Neural progenitor cell (in vitro differentiated cells): ENCODE data around the gene ELOVL2. TPM values are rescaled to one million over a fixed set of nuclear protein-coding genes. Genes with fewer than 3 reads are reported as not detected.

ENCODE experiments used
- DNase-seq: peaks from one replicate; pipeline ENCODE4 v3.0.0-alpha.2; 2016; ENCODE audit warnings: low spot score
- H2AFZ ChIP-seq: fragments of 200-600 bp; sonication (generic); replicated peaks from 2 replicates; pipeline ENCODE4 v1.6.1; 2016; ENCODE audit warnings: antibody characterized with exemption
- H3F3A ChIP-seq: fragments of 200-600 bp; sonication (generic); 2 replicates; pipeline ENCODE4 v1.6.1; 2016; ENCODE audit warnings: antibody characterized with exemption, low read depth
- H3K27ac ChIP-seq: fragments of 200-600 bp; sonication (generic); 2 replicates; pipeline ENCODE4 v1.5.1; 2016; ENCODE audit warnings: mild to moderate bottlenecking
- H3K27me3 ChIP-seq: fragments of 200-600 bp; sonication (generic); 2 replicates; pipeline ENCODE4 v1.6.1; 2016; ENCODE audit warnings: mild to moderate bottlenecking, moderate library complexity
- H3K36me3 ChIP-seq: fragments of 200-600 bp; sonication (generic); 2 replicates; pipeline ENCODE4 v1.5.1; 2016
- H3K4me1 ChIP-seq: fragments of 200-600 bp; sonication (generic); 2 replicates; pipeline ENCODE4 v1.6.1; 2016; ENCODE audit warnings: mixed run types
- H3K4me2 ChIP-seq: fragments of 200-600 bp; sonication (generic); 2 replicates; pipeline ENCODE4 v1.6.1; 2016
- H3K4me3 ChIP-seq: fragments of 200-600 bp; sonication (generic); 2 replicates; pipeline ENCODE4 v1.5.1; 2016
- H3K79me2 ChIP-seq: fragments of 200-600 bp; sonication (generic); 2 replicates; pipeline ENCODE4 v1.6.1; 2016; ENCODE audit warnings: low read depth
- H3K9ac ChIP-seq: fragments of 200-600 bp; sonication (generic); 2 replicates; pipeline ENCODE4 v1.6.1; 2016
- H3K9me3 ChIP-seq: fragments of 200-600 bp; sonication (generic); 2 replicates; pipeline ENCODE4 v1.5.1; 2016; ENCODE audit warnings: low read depth
- H4K20me1 ChIP-seq: fragments of 200-600 bp; sonication (generic); 2 replicates; pipeline ENCODE4 v1.6.1; 2016; ENCODE audit warnings: low read depth
- H3K27ac Mint-ChIP-seq: 3 replicates; pipeline ENCODE4 v1.8.0; 2021; ENCODE audit warnings: mixed read lengths
- H3K27me3 Mint-ChIP-seq: 2 replicates; pipeline ENCODE4 v1.8.0; 2022; ENCODE audit warnings: low read depth, mild to moderate bottlenecking, inconsistent platforms, moderate library complexity, mixed read lengths; ENCODE audit not compliant: insufficient read depth
- H3K36me3 Mint-ChIP-seq: 3 replicates; pipeline ENCODE4 v1.8.0; 2021; ENCODE audit warnings: mixed read lengths
- H3K4me1 Mint-ChIP-seq: 3 replicates; pipeline ENCODE4 v1.8.0; 2021; ENCODE audit warnings: mixed read lengths
- H3K4me3 Mint-ChIP-seq: 3 replicates; pipeline ENCODE4 v1.8.0; 2021; ENCODE audit warnings: mild to moderate bottlenecking, moderate library complexity, mixed read lengths
- H3K9me3 Mint-ChIP-seq: 3 replicates; pipeline ENCODE4 v1.8.0; 2020; ENCODE audit warnings: mixed read lengths
- EZH2 ChIP-seq: fragments of 200-600 bp; sonication (generic); IDR thresholded peaks from 2 replicates; pipeline ENCODE4 v1.6.1; 2017; ENCODE audit warnings: antibody characterized with exemption, mild to moderate bottlenecking, moderate library complexity
- EZH2phosphoT487 ChIP-seq: fragments of 200-600 bp; sonication (generic); IDR thresholded peaks from 2 replicates; pipeline ENCODE4 v1.6.1; 2017; ENCODE audit warnings: antibody characterized with exemption
- total RNA-seq: library from RNA; depleted of rRNA; stranded (reverse); fragments of >200 nt; gene quantifications from 2 replicates; pipeline ENCODE4 v1.2.3, GENCODE V29; 2015; ENCODE audit warnings: low replicate concordance
- TF ChIP-seq, protein P1 (sequence below): fragments of 200-600 bp; sonication (generic); IDR thresholded peaks from 2 replicates; pipeline ENCODE4 v1.5.1; 2017; ENCODE audit warnings: antibody characterized with exemption, mild to moderate bottlenecking

Gene ELOVL2
- total RNA-seq, 1 donor from 2014 or later = 9.1 TPM

DNA sequence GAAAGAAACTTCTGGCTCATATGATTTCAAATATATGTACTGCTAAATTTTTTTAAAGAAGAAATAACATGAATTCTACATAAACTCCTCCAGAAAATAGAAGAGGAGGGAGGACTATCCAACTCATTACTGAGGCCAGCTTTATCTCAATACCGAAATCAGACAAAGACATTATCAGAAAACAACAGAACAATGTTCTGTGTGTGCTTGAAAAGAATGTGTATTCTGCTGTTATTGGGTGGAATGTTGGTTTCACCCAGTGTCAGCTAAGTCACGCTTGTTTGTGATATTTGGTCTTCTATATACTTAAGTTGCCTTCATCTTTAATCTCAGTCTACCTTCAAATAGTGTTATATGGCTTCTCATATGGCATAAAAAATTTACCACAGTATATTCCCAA lies 18.6 kb upstream of the ELOVL2 start:
- Histone ChIP-seq H3K36me3 (no peaks in the 10 kb centered on the region), H2AFZ (no peak overlapping the region), H3K27ac (no peak overlapping the region), H3K9me3 (no peaks in the 10 kb centered on the region), H4K20me1 (no peaks in the 10 kb centered on the region), H3K9ac (no peak overlapping the region), H3K4me3 (no peak overlapping the region), H3K27me3 (no peaks in the 10 kb centered on the region), H3F3A (peaks cover 27% of the 10 kb centered on the region), H3K79me2 (no peaks in the 10 kb centered on the region), H3K4me2 (no peak overlapping the region), H3K4me1 (peaks cover 37% of the 10 kb centered on the region)
- no peaks in the 10 kb centered on the region for H3K9me3 Mint-ChIP-seq
- TF ChIP-seq, protein P1, sequence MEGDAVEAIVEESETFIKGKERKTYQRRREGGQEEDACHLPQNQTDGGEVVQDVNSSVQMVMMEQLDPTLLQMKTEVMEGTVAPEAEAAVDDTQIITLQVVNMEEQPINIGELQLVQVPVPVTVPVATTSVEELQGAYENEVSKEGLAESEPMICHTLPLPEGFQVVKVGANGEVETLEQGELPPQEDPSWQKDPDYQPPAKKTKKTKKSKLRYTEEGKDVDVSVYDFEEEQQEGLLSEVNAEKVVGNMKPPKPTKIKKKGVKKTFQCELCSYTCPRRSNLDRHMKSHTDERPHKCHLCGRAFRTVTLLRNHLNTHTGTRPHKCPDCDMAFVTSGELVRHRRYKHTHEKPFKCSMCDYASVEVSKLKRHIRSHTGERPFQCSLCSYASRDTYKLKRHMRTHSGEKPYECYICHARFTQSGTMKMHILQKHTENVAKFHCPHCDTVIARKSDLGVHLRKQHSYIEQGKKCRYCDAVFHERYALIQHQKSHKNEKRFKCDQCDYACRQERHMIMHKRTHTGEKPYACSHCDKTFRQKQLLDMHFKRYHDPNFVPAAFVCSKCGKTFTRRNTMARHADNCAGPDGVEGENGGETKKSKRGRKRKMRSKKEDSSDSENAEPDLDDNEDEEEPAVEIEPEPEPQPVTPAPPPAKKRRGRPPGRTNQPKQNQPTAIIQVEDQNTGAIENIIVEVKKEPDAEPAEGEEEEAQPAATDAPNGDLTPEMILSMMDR = no peak
- TF ChIP-seq EZH2 (no peak), EZH2phosphoT487 (no peak)
- H3K4me1 Mint-ChIP-seq = peaks cover 10% of the 10 kb centered on the region
- no peak overlapping the region for H3K27ac Mint-ChIP-seq
- H3K27me3 Mint-ChIP-seq = no peaks in the 10 kb centered on the region
- no peaks in the 10 kb centered on the region for H3K36me3 Mint-ChIP-seq
- no peak for DNase-seq
- H3K4me3 Mint-ChIP-seq = no peak overlapping the region

DNA sequence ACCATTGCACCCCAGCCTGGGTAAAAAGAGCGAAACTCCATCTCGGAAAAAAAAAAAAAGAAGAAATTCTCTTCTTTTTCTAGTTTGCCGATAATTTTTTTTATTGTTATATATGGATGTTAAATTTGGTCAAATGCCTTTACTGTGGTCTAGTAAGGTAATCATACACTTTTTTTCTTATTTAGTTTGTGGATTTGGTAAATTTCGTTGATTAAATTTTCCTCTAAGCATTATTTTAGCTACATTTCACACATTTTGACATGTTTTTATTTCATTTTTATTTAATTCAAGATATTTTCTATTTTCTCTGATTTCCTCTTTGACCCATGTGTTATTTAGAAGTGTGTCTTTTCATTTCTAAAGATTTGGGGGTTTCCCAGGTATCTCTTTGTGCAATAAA lies 18.0 kb upstream of the ELOVL2 start:
- Histone ChIP-seq H3K27ac (no peak overlapping the region), H2AFZ (no peak overlapping the region), H3K9me3 (no peaks in the 10 kb centered on the region), H3K4me2 (no peak overlapping the region), H3K4me1 (peaks cover 31% of the 10 kb centered on the region), H3K36me3 (no peaks in the 10 kb centered on the region), H3K27me3 (no peaks in the 10 kb centered on the region), H3K79me2 (no peaks in the 10 kb centered on the region), H4K20me1 (no peaks in the 10 kb centered on the region), H3K4me3 (no peak overlapping the region), H3F3A (peaks cover 23% of the 10 kb centered on the region), H3K9ac (no peak overlapping the region)
- TF ChIP-seq EZH2 = no peak
- TF ChIP-seq EZH2phosphoT487 = no peak
- TF ChIP-seq, protein P1 = no peak
- Mint-ChIP-seq H3K4me1 (peaks cover 10% of the 10 kb centered on the region), H3K27me3 (no peaks in the 10 kb centered on the region), H3K36me3 (no peaks in the 10 kb centered on the region), H3K4me3 (no peak overlapping the region), H3K27ac (no peak overlapping the region), H3K9me3 (no peaks in the 10 kb centered on the region)
- no peak for DNase-seq

DNA sequence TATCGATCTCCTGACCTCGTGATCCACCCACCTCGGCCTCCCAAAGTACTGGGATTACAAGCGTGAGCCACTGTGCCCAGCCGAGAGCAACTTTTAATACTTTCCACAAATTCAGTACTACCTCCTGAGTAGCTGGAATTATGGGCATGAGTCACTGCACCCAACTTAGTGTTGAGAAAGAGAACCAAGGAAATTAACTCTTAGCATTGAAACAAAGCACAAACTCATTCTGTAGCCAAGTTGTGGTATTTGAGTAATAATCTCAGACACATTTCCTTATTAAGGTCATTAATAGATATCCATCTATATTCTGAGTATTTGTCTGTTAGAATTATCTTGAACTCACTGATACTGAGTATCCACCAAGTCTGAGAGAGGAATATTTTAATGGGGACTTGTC lies 14.3 kb upstream of the ELOVL2 start:
- Mint-ChIP-seq H3K27ac (no peak overlapping the region), H3K36me3 (no peaks in the 10 kb centered on the region)

More for the DNA sequence above, 14.3 kb upstream of the ELOVL2 start:
- DNase-seq = no peak
- H3K27me3 ChIP-seq = no peaks in the 10 kb centered on the region
- peaks cover 9% of the 10 kb centered on the region for H3K4me1 ChIP-seq
- H3K4me3 Mint-ChIP-seq = no peak overlapping the region
- TF ChIP-seq, protein P1 = no peak
- TF ChIP-seq EZH2 (no peak), EZH2phosphoT487 (no peak)
- H3K4me3 ChIP-seq = no peak overlapping the region
- no peaks in the 10 kb centered on the region for H3K27me3 Mint-ChIP-seq
- no peaks in the 10 kb centered on the region for H3K9me3 ChIP-seq
- peaks cover 2% of the 10 kb centered on the region for H3F3A ChIP-seq
- no peaks in the 10 kb centered on the region for H3K4me1 Mint-ChIP-seq
- H3K4me2 ChIP-seq = no peak overlapping the region
- no peak overlapping the region for H3K9ac ChIP-seq
- H4K20me1 ChIP-seq = no peaks in the 10 kb centered on the region
- H3K27ac ChIP-seq = no peak overlapping the region
- H2AFZ ChIP-seq = no peak overlapping the region
- H3K79me2 ChIP-seq = no peaks in the 10 kb centered on the region
- no peaks in the 10 kb centered on the region for H3K36me3 ChIP-seq
- no peaks in the 10 kb centered on the region for H3K9me3 Mint-ChIP-seq
